AG10803 (cell line): ENCODE data around the gene TPSAB1.

Source experiments
- DNase-seq: peaks from one replicate; pipeline ENCODE4 v3.0.0; 2010; ENCODE audit warnings: low read depth
- H3K4me3 ChIP-seq: 2 replicates; pipeline ENCODE4 v1.5.1; 2011; ENCODE audit warnings: mild to moderate bottlenecking, low read length, control low read depth
- TF ChIP-seq, protein P1 (sequence below): conservative IDR thresholded peaks from 2 replicates; pipeline ENCODE4 v1.5.1; 2011; ENCODE audit warnings: mild to moderate bottlenecking, low read length, control low read depth, inconsistent platforms

TPSAB1 gene

DNA sequence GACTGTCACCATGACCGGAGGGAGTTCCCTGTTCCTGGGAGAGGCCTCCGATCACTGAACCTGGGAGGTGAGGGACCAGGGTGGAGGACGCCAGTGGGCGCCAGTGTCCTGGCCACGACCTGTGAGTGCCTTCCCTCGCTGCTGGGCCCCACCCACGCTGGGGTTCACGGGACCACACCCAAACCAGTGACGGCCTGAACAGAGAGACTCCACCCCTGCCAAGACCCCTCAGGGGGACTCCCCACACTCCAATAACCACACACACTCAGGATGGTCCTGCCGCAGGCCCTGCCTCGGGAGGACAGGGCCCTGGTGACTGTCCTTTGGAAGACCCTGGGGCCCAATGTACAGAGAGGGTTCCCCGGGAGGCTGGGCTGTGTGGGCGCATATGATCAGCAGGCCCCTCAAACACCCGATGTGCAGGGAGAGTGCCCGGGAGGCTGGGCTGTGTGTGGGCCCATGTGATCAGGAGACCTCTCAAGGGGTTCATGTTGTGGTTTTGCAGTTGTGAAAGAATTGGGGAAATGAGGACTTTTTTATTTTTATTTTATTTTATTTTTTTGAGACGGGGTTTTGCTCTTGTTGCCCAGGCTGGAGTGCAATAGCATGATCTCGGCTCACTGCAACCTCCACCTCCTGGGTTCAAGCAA lies 41.9 kb downstream of the TPSAB1 start:
- DNase-seq: no peak
- TF ChIP-seq, protein P1, sequence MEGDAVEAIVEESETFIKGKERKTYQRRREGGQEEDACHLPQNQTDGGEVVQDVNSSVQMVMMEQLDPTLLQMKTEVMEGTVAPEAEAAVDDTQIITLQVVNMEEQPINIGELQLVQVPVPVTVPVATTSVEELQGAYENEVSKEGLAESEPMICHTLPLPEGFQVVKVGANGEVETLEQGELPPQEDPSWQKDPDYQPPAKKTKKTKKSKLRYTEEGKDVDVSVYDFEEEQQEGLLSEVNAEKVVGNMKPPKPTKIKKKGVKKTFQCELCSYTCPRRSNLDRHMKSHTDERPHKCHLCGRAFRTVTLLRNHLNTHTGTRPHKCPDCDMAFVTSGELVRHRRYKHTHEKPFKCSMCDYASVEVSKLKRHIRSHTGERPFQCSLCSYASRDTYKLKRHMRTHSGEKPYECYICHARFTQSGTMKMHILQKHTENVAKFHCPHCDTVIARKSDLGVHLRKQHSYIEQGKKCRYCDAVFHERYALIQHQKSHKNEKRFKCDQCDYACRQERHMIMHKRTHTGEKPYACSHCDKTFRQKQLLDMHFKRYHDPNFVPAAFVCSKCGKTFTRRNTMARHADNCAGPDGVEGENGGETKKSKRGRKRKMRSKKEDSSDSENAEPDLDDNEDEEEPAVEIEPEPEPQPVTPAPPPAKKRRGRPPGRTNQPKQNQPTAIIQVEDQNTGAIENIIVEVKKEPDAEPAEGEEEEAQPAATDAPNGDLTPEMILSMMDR: no peak

GRCh38 chr16:1283296-1283695 lies 42.8 kb downstream of the TPSAB1 start:
- no peak for DNase-seq
- TF ChIP-seq, protein P1: no peak
- H3K4me3 ChIP-seq: no peak overlapping the region

More for the DNA sequence above, 41.9 kb downstream of the TPSAB1 start:
- H3K4me3 ChIP-seq: no peak overlapping the region

GRCh38 chr16:1283996-1284616 lies 43.6 kb downstream of the TPSAB1 start:
- no peak for DNase-seq
- no peak overlapping the region for H3K4me3 ChIP-seq
- TF ChIP-seq, protein P1: no peak

- TF ChIP-seq, protein P1: no peak
- H3K4me3 ChIP-seq: no peak overlapping the region
- DNase-seq: no peak
These were observed 45.4 kb downstream of the TPSAB1 start for GRCh38 chr16:1285669-1286512.

DNA sequence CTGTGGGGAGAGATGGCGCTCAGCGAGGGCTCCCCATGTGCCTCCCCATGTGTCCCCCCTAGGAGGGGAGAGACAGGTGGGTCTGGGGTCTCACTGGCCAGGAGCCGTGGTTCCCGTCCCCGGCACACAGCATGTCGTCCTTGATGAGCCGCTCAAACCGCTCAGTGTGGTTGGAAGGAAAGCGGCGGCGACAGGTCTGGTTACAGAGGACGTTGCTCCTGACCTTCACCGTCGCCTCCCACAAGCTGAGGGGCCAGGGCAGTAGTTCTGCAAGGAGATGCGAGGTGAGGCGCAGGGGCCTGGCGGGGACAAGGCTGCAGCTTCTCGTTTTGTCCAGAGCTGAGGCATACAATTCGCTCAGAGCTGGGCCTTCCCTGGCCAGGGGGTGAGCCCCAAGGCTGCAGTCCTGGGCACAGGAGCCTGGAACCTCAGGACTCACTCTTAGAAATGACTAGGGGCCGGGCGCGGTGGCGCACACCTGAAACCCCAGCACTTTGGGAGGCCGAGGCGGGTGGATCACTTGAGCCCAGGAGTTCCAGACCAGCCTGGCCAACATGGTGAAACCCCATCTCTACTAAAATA lies 46.1 kb downstream of the TPSAB1 start:
- TF ChIP-seq, protein P1: no peak
- no peak for DNase-seq
- no peak overlapping the region for H3K4me3 ChIP-seq

DNA sequence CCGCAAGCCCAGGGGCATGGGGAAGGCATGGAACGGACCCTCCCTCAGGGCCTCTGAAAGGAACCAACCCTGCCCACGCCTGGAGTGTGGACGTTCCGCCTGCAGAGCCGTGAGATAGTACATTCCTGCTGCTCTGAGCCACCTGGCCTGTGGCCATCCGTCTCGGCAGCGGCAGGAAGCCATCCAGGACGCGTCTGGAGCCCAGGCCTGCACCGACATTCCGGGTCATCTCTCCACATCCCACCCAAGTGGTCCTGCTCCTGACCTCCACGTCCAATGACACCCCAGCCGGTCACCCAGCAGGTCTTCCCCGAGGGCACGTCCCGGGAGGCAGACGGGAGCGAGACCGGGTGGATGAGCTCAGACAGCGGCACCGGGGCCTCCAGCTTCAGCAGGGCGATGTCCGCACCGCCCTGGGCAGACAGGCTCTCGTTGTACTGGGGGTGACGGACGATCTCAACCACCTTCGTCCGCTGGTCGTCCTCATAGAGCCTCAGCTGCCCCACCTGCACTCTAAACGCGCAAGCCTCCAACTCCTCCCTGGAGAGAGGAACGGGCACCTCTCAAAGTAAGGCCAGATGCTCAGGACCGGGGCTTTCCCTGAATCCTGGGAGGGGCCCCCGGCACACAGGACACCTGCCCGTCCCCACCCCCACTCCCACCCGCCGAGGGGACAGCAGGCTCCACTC lies 47.6 kb downstream of the TPSAB1 start:
- TF ChIP-seq, protein P1: no peak
- DNase-seq: no peak
- H3K4me3 ChIP-seq: no peak overlapping the region
